OCI-LY1 (cell line): ENCODE measurements around the gene IPO4.
"Not testable (repeated sequence)": the region's sequence is repeated elsewhere in the genome, so short reads cannot be mapped to it uniquely, and the experiment has no call there.

Experiments
- H2AFZ ChIP-seq: fragments of 200-600 bp; sonication (generic), shearing (Covaris generic); 2 replicates; pipeline ENCODE4 v1.6.0; 2014; ENCODE audit warnings: antibody characterized with exemption, mild to moderate bottlenecking, low read length
- H3F3A ChIP-seq: fragments of 200-600 bp; sonication (generic), shearing (Covaris generic); 2 replicates; pipeline ENCODE4 v1.6.0; 2014; ENCODE audit warnings: mild to moderate bottlenecking, antibody characterized with exemption, low read length, moderate library complexity; ENCODE audit not compliant: insufficient read depth
- H3K27ac ChIP-seq: fragments of 200-600 bp; sonication (generic); 2 replicates; pipeline ENCODE4 v1.5.1; 2014; ENCODE audit warnings: low read length, mixed run types, mild to moderate bottlenecking, low read depth; ENCODE audit not compliant: poor library complexity, severe bottlenecking
- H3K27me3 ChIP-seq: fragments of 200-600 bp; sonication (generic); 2 replicates; pipeline ENCODE4 v1.6.0; 2014; ENCODE audit warnings: antibody characterized with exemption, mild to moderate bottlenecking, low read length, moderate library complexity; ENCODE audit not compliant: insufficient read depth
- H3K36me3 ChIP-seq: fragments of 200-600 bp; sonication (generic); 2 replicates; pipeline ENCODE4 v1.6.1; 2014; ENCODE audit warnings: mild to moderate bottlenecking, antibody characterized with exemption, low read length, moderate library complexity, mixed read lengths; ENCODE audit not compliant: insufficient read depth
- H3K4me1 ChIP-seq: fragments of 200-600 bp; sonication (generic); 2 replicates; pipeline ENCODE4 v1.5.1; 2014; ENCODE audit warnings: mild to moderate bottlenecking, low read length, moderate library complexity; ENCODE audit not compliant: insufficient read depth, severe bottlenecking
- H3K4me2 ChIP-seq: fragments of 200-600 bp; sonication (generic), shearing (Covaris generic); 2 replicates; pipeline ENCODE4 v1.6.1; 2014; ENCODE audit warnings: low read length
- H3K4me3 ChIP-seq: fragments of 200-600 bp; sonication (generic); 2 replicates; pipeline ENCODE4 v1.5.1; 2014; ENCODE audit warnings: low read length, low read depth, mild to moderate bottlenecking, mixed read lengths; ENCODE audit not compliant: poor library complexity, severe bottlenecking
- H3K79me2 ChIP-seq: fragments of 200-600 bp; shearing (Covaris generic); 2 replicates; pipeline ENCODE4 v1.6.1; 2016; ENCODE audit warnings: mixed run types, low read length, mixed read lengths; ENCODE audit not compliant: insufficient read depth
- H3K9ac ChIP-seq: fragments of 200-600 bp; sonication (generic), shearing (Covaris generic); 2 replicates; pipeline ENCODE4 v1.6.1; 2014; ENCODE audit warnings: mild to moderate bottlenecking, low read length, mixed read lengths
- H3K9me2 ChIP-seq: fragments of 200-600 bp; sonication (generic), shearing (Covaris generic); 2 replicates; pipeline ENCODE4 v1.6.1; 2014; ENCODE audit warnings: low read depth, mild to moderate bottlenecking, low read length, mixed read lengths
- H3K9me3 ChIP-seq: fragments of 200-600 bp; shearing (Covaris generic); 2 replicates; pipeline ENCODE4 v1.6.1; 2014; ENCODE audit warnings: low read length, mixed read lengths
- H4K20me1 ChIP-seq: fragments of 200-600 bp; sonication (generic), shearing (Covaris generic); 2 replicates; pipeline ENCODE4 v1.6.0; 2016; ENCODE audit warnings: mild to moderate bottlenecking, low read length; ENCODE audit not compliant: insufficient read depth
- CTCF ChIP-seq: fragments of 200-600 bp; sonication (generic), shearing (Covaris generic); IDR thresholded peaks from 2 replicates; pipeline ENCODE4 v1.5.1; 2017; ENCODE audit warnings: mild to moderate bottlenecking, antibody characterized with exemption, low read length, moderate library complexity, mixed read lengths
- EZH2 ChIP-seq: fragments of 200-600 bp; sonication (generic), shearing (Covaris generic); IDR thresholded peaks from 2 replicates; pipeline ENCODE4 v1.8.0; 2017; ENCODE audit warnings: borderline replicate concordance, mixed run types, mild to moderate bottlenecking, antibody characterized with exemption, low read length, moderate library complexity, mixed read lengths

The IPO4 gene

GRCh38 chr14:24219080-24219479, 30.5 kb upstream of the IPO4 start:
- no peaks in the 10 kb centered on the region for H3K9me3 ChIP-seq
- peaks cover 5% of the 10 kb centered on the region for H3F3A ChIP-seq
- H3K4me2 ChIP-seq = no peak overlapping the region
- no peak overlapping the region for H3K4me3 ChIP-seq
- peaks cover 5% of the 10 kb centered on the region; the same call in 1 of the 2 replicates for H3K36me3 ChIP-seq
- H3K9me2 ChIP-seq = no peaks in the 10 kb centered on the region
- no peaks in the 10 kb centered on the region for H3K27me3 ChIP-seq
- H3K4me1 ChIP-seq = peaks cover 18% of the 10 kb centered on the region
- H3K9ac ChIP-seq = no peak overlapping the region
- no peak overlapping the region for H3K27ac ChIP-seq
- H2AFZ ChIP-seq = no peak overlapping the region
- TF ChIP-seq CTCF = no peak
- TF ChIP-seq EZH2 = no peak
- no peaks in the 10 kb centered on the region for H4K20me1 ChIP-seq
- peaks cover 23% of the 10 kb centered on the region for H3K79me2 ChIP-seq

GRCh38 chr14:24216876-24217275, 28.3 kb upstream of the IPO4 start:
- not testable (repeated sequence) for H3K79me2 ChIP-seq, H3K9me2 ChIP-seq, H3K9me3 ChIP-seq, H4K20me1 ChIP-seq, H3K27me3 ChIP-seq, H3K9ac ChIP-seq, H3F3A ChIP-seq, H3K36me3 ChIP-seq, H3K27ac ChIP-seq, H3K4me2 ChIP-seq, H3K4me3 ChIP-seq, H2AFZ ChIP-seq
- H3K4me1 ChIP-seq = peaks cover 32% of the 10 kb centered on the region

GRCh38 chr14:24216345-24216699, 27.7 kb upstream of the IPO4 start:
- Histone ChIP-seq H3K79me2 (peaks cover 5% of the 10 kb centered on the region; the same call in 1 of the 2 replicates), H3K27me3 (no peaks in the 10 kb centered on the region), H2AFZ (no peak overlapping the region), H3K4me1 (peaks cover 32% of the 10 kb centered on the region), H3K9ac (peak overlapping the region; percentile 6; the same call in 1 of the 2 replicates), H4K20me1 (no peaks in the 10 kb centered on the region), H3K36me3 (peaks cover 11% of the 10 kb centered on the region), H3F3A (peaks cover 9% of the 10 kb centered on the region), H3K4me2 (peak overlapping the region; percentile 71; the same call in 1 of the 2 replicates), H3K9me2 (no peaks in the 10 kb centered on the region), H3K9me3 (no peaks in the 10 kb centered on the region), H3K27ac (no peak overlapping the region), H3K4me3 (peak overlapping the region; percentile 73)
- no peak for TF ChIP-seq EZH2
- TF ChIP-seq CTCF = no peak
